NCI-H2081 treated with DMSO at 0.1 percent for 48 hours (cell line): ENCODE data around the gene EIF3L.

Source experiments
- DNase-seq: peaks from one replicate; lab custom pipeline; 2025; lab: John Stamatoyannopoulos, UW

Gene EIF3L

DNA sequence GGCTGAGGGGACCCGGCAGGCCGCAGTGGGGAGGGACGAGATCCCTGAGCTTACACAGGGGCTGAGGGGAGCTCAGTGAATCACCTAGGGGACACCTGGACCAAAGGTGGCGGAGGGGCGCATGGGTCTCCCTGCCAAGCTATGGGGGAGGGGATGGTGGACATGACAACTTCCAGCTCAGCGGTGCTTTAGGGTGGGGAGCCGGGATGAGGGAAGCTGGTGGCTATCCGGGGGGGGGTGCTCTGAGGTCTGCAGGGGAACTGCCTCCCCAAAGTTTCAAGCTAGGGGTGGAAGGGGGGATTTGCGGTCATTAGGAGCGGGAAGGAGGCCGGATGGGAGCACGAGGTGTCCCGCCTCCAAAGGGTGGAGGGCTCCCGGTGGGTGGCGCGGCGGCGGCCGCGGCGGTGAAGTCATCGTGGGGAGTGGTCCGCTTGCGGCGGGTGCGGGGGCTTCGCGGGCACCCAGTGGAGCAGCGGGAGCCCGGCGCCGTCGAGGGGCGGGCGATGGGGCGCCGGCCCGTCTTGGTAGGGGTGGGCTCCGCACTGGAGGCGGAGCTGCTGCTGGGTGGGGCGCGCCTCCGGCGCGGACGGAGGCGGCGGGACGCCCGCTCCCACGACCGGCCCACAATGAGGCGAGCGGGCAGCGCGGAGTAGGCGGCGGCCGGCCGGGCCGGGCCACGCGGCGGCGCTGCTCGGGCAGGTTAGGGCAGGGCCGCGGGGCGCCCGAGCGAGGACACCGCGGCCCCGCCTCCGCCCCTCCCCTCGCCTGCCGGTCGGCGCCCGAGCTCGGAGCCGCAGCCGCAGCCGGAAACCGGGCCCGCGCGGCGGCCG is 56.5 kb downstream of the EIF3L start, which contains the start of gene MICALL1:
Gene MICALL1 (plus strand): TSS at position 764 of the 830 bp plus-strand sequence. CDS start 126 bp downstream, outside the sequence.
- no peak for DNase-seq

DNA sequence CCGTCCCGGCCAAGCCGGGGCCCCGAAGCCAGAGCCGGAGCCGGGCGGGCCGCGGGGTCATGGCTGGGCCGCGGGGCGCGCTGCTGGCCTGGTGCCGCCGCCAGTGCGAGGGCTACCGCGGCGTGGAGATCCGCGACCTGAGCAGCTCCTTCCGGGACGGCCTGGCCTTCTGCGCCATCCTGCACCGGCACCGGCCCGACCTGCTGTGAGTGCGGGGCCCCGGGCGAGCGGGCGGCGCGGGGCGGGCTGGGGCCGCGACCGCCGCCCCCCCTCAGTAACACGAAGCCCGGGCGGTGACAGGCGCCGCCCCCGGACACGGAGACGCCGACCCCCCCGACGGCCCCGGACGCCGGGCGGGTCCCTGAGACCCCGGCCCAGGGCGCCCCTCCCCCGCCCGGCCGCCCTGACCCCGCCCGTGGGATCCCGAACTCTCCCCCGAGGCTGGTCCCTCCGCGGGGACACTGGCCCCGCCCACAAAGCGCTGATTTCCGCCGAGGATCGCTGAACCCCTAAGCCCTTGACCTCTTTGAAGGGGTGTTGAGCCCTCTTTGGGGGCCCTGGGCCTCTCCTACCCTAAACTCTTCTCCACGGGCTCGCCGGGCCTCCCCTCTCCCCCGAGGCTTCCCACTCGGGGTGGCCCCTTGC is 57.3 kb downstream of the EIF3L start:
- no peak for DNase-seq

DNA sequence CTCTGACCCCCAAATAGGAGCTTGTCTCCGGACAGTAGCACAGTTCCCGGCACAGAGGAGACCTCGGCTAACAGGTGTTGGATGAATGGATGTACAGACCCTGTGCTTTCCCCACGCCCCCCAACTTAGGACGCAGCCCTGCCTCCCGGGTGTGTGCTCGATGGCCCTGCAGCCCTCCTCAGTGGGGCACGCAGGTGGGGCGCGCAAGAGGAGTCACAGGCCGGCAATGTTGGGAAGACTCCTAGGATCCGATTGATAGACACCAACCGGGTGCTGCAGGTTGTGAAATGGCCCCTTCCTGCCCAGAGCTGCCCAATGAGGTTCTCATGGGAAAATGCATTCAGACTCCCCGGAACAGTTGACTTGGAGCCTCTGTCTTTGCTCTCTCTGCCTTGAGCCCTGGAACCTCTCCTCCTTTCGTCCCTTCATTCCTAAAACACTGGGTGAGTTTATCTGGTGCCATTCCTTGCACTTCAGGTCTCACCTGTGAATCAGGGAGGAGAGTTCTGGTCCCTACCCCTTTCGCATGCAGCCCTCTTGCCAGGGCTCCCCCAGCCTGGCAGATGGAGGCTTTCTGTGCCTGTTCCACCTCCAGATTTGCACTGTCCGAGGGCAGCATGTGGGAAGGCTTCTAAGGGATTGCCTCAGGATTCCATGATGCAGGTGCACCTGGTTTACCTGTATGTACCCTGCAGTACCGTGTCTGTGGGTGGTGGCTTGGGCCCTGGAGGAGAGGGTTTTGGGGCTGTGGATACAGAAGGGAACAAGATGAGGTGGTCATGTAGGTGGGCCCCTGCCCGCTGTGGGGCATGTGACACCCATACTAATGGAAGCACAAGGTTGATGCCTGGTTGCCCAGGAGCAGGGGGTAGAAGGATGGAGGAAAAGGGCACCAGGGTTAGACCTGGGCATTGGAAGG is 58.1 kb downstream of the EIF3L start:
- DNase-seq, result no peak

DNA sequence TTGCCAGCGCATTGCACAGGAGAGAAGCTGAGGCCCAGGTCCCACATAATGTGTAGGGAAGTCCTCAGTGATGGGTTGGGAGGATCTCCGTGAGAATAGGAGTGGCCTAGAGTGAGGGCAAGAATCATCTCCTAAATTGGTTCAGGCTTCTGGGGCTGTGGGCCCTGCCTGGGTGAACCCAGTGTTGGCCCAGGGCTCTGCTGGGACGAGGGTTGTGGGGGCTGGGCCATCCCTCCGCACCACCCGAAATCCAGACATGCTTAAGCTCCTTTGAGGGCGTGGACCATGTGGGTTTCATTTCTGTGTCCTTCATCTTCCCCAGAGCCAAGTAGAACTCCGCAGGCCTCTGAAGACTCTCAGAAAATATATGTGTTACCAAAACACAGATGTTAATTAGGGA is 60.5 kb downstream of the EIF3L start:
- DNase-seq, result no peak

DNA sequence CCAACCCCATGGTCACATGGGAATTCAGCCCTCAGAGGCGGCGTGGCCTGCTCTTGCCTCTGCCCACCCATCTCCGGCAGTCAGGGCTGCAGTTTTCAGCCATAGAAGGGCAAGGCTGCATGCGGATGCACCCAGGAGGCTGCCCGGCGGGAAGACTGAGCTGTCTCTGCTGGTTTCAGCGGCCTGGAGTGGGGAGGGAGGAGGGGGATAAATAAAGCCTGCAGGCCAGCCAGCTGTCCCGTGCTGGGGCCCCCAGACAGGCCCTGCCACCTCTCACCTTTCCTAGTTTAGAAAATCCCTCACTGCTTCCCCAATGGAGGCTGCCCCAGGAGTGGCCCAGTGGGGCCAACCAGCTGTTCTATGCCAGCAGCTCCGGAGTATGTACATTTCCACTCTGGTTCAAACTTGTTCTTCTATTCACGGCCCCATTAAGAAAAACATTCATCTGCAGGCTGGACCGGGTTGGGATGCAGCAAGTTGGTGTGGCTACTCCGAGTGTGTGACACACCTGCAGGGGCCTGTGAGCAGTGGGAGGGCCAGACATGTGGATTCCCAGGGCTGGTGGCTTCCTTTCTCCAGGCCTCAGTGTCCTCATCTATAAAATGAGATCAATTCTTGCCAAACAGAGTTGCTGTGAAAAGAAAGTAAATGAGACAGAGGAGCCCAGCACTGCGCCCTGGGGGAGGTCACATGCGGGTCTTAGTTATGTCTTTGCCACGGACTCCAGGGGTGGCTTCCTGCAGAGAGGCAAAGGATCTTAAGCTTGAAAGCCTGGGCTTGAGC is 61.9 kb downstream of the EIF3L start:
- no peak for DNase-seq

DNA sequence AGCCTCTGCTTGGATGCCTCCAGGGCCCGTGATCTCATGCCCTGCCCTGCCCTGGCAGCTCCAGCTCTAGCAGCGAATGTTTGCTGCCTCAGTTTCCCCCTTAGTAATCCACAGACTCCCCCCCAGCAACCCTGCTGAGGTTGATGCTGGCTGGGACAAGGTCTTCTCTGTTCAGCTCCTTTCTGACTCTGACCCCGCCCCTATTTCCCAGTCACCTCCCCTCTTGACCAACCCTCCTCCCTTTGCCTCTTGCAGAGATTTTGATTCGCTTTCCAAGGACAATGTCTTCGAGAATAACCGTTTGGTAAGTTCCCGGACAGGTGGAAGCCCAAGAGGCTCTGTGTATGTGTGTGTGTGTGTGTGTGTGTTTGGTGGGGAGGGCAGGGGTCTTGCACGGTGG is 62.5 kb downstream of the EIF3L start:
- DNase-seq, result no peak

DNA sequence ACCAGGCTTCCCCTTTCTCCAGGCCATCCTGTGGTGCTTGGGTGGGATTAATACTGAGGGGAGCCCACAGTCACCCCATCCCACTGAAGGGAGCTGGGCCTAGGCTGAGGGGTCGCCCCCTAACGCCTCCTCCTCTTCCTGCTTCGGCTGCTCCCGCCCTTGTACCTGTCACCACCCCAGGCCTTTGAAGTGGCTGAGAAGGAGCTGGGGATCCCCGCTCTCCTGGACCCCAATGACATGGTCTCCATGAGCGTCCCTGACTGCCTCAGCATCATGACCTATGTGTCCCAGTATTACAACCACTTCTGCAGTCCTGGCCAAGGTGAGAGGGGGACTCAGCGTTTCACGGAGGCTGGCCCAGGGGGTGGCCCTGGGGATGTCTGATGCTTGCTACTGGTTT is 63.0 kb downstream of the EIF3L start:
- no peak for DNase-seq

DNA sequence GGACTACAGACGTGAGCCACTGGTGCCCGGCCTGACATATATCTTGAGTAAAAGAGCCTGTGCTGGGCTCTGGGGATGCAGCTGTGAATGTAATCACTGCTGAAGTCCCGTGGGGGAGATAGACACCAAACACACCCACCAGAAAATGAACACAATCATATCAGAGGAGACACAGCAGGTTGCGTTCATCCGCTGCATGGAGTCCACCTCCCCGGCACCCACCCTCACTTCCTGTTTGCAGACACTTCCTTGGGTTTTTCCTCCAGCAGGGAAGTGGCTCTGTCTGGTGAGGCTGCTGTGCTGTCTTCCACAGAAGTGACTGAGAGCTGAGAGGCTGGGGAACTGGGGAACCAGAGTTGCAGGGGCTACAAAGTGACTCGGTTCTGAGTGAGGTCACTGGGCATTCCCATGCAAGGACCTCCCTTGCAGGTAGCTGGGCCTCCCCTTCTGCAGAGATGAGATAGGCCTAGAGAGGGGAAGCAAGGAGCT is 64.1 kb downstream of the EIF3L start:
- DNase-seq, result no peak

DNA sequence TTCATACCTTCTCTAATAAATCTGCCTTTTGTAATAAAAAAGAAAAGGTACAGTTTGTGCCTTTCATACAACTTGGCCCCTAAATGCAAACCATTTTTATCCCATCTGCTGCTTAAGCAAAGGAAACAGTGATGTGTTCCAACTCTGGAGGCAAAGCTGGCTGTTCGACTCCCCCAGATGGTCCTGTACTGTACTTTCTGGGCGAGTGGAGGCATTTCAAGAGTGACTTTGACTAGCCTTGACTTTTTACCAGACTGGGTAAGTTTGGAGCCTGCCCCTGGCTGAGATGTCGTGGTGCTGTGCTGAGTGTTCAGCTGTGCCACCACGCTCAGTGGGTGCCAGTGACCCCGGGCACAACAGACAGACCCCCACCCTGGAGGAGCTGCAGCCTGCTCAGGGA is 67.1 kb downstream of the EIF3L start:
- no peak for DNase-seq

DNA sequence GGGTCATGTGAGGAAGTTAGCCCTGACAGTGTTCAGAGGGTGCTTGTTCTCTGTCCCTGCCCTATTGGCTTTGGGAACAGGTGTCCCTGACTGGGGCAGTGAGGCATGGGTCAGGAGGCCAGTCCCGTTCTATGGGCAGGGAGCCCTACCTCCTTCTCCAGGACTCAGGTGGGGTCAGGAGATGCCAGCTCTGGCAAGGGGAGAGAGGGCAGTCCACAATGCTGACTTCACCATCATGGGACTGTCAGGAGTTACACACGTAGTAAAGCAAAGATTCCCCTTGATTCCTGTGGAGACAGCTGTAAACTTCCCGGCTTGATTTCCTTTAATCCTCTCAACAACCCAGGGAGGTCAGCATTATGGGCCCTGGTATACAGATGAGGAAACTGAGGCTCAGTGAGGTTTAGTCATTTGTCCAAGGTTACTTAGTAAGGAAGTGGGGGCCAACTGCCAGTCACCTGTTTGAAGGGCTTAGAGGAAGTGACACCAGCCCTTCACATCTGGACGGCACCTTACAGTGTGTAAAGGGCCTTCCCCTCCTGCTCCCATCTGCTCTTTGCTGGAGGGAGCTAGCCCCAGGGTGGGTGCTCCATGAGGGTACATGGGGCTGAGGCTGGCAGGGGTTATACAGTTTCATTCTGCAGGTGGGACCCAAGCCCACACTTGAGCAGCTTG is 68.8 kb downstream of the EIF3L start:
- DNase-seq, result no peak

DNA sequence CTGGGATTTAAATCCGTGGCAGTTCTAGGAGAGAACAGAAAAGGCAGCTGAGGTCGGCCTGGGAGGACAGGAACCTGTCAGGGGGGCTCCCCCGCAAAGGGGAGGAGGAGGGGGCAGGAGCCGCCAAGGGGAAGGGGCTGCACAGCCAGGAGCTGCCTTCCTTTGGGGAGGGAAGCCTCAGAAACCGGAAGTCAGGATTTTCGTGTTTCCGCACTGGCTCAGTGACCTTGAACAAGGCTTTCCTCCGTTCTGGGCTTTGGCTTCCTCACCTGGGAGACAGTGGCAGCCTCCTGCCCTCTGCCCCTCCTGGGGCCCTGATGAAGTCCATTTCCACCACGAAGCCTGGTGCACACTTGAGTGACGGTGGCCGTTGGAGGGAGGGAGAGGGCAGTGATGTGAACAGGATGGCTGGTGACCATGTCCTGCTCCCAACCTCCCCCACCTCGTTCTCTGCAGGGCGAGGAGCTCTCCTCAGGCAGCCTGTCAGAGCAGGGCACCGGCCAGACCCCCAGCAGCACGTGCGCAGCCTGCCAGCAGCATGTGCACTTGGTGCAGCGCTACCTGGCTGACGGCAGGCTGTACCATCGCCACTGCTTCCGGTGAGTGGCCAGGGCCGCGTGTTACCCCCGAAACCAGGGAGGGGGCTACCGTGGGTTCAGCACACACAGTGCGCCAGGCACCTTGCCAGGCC is 69.5 kb downstream of the EIF3L start:
- no peak for DNase-seq

DNA sequence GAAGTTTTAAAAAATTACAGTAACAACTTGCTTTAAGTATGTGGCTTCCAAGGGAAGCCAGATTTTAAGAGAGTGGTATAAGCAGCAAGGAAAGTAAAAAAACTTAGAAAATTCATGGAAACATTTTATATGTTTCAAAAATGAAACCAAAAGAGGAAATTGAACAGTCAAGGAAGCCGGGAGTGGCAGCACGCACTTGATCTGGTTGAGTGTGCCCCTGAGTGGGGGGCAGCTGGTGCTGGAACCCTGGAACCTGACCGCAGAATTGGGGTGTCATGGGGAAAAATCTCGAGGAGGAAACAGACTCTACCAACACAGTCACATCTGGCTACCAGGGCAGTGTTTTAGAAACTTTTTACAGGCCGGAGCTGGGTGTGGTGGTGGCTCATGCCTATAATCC is 70.9 kb downstream of the EIF3L start:
- no peak for DNase-seq

DNA sequence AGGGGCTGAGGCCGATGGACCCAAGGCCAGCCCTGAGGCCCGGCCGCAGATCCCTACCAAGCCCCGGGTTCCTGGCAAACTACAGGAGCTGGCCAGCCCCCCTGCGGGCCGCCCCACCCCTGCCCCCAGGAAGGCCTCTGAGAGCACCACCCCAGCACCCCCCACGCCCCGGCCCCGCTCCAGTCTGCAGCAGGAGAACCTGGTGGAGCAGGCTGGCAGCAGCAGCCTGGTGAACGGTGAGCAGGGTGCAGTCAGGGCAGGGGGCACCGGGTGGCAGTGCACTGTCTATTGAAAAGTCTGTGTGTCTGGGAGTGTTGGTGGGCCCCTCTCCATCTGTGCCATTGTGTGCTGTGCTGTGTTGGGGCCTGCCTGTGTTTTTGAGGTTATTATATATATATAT is 73.0 kb downstream of the EIF3L start:
- DNase-seq, result no peak

DNA sequence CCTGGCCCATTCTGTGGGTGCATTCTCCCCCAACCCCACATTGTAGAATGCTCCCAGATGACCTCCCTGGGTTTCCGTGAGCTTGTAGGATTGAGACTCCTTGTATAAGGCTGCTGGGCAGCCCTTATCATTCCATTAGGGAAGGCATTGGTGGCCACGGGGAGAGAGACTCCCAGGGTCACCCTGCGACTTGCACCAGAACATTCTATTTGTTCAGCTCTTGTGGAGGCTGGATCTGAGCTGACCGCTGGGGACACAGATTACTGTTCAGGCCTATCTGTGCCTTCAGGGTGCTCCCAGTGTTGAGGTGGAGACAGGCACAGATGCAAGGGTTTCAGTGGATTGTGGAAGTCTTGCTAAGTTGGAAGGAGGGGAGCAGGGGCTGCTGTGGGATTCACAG is 74.7 kb downstream of the EIF3L start:
- DNase-seq, result no peak

DNA sequence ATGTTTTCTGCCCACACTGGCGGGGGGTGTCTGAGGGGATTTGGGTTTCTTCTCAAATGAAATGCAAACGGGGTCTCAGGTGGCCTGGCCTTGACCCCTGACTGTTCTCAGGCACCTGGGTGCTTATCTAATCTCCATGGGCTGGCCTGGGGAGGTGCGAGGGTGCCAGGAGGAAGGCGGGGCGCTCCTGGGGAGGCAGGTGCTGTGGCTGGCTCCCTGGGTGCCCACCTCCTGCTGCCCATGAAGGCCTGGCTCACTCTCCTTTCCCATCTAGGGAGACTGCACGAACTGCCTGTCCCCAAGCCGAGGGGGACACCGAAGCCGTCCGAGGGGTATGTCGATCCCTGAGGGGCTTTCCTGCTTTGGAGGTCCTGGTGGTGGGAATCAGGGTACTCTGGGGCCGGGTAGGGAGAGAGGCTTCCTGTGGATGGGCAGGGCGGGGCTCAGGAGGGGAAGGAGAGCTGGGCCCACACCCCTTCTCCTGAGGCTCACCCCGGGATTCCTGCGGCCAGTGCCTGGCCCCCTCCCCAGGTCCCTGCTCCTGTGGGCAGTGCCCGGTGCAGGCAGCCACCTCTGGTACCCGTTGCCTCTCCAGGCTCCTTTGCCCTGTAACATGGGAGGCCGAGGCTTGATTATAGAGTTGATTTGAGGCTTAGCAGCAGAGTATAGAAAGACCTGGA is 75.3 kb downstream of the EIF3L start:
- DNase-seq, result no peak

DNA sequence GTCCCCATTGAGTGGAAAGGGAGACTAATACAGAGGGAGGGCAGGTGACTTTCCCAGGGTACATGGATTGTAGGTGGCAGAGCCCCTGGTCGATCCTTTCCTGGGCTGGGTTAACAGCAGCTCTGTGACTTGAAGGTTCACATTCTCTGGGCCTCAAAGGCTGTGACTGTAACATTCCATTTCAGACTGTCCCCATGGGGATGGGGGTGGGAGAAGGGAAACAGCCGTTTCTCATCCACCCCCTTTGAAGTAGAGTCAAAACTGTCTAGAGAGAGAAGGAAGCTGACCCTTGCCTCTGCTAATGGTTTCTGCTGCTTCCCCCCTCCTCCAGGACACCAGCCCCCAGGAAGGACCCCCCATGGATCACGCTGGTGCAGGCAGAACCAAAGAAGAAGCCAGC is 76.1 kb downstream of the EIF3L start:
- no peak for DNase-seq

DNA sequence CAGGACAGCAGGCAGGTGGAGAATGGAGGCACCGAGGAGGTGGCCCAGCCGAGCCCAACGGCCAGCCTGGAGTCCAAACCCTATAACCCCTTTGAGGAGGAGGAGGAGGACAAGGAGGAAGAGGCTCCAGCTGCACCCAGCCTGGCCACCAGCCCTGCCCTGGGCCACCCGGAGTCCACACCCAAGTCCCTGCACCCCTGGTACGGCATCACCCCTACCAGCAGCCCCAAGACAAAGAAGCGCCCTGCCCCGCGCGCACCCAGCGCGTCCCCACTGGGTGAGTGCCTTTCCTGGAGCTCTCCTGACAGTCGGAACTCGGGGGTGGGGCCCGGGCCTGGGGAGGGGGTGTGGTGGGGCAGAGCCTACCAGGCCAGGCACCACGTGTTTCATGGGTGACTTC is 76.5 kb downstream of the EIF3L start:
- DNase-seq, result no peak

DNA sequence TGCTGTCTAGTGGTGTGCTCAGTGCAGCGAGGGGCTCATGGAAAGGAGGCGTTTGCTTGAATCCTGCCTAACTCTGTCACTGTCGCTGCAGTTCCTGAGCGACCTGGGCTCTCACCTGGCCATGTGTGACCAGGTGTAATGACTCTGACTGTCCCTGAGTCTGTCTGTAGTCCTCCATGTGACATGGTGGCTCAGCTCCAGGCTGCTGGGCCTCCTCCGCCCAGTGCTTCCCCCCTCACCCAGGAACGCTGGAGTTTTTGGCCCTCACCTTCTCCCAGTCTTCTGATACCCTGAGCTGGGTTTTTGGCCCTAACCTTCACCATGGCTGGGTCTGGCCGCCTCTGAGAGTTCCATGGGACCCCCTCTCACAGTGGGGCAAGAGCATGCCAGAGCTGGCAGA is 77.1 kb downstream of the EIF3L start:
- no peak for DNase-seq

DNA sequence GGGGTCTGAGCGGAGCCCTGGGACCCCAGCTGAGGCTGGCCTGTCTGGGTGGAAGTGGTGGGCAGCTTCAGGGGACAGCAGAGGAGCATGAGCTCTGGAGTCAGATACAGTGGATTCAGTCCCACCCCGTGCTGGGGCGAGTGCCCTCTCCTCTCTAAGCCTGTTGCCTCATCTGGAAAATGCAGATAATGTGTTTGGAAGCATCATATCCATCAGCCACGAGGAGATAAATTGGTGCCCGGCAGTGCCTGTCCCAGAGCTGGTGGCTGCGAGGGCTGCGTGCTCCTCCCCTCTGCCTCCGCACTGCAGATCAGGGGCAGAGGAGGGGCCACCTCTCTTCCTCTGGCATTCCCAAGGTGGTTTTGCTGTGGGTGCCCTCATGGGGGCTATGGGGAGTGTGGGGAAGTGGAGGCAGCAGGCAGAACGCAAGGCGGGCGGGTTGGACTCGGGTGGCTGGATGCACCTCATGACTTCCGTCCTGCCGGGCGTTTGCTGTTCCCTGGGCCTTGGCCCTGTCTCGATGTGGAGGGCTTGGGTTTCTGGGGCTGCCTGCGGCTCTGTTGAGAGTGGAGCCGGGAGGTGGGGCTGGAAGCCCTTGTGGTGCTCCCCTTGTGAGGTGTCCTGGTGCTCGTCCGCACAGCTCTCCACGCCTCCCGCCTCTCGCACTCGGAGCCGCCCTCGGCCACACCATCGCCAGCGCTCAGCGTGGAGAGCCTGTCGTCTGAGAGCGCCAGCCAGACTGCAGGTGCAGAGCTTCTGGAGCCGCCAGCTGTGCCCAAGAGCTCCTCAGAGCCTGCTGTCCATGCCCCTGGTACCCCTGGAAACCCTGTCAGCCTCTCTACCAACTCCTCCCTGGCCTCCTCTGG is 77.8 kb downstream of the EIF3L start:
- DNase-seq, result no peak
